GM12878 (cell line): ENCODE measurements around the gene HOXC9. TPM values are rescaled to one million over a fixed set of nuclear protein-coding genes. Genes with fewer than 3 reads are reported as not detected.
A peak's percentile ranks its signal among the peaks of the same experiment; 100 is the strongest.

ENCODE experiments used
- ATAC-seq: fragments of 200-7000 bp; cut with Tn5 transposase; 3 replicates; pipeline ENCODE4 v1.9.1; 2020; ENCODE audit warnings: mild to moderate bottlenecking, moderate library complexity
- BruUV-seq: library from RNA; stranded (reverse); fragments of 400-500 nt; replicated peaks from 2 replicates; lab custom pipeline; 2021; lab: Mats Ljungman, UMichigan
- CTCF ChIA-PET: fragments of 300-600 bp; sonication (Branson Sonifier 250); formaldehyde crosslinking; extraction: SDS; loops from one replicate; lab custom pipeline; 2021; ENCODE audit warnings: inconsistent platforms; lab: Yijun Ruan, JAX
- POLR2A ChIA-PET: fragments of 350-600 bp; formaldehyde crosslinking; extraction: SDS; loops from one replicate; lab custom pipeline; 2021; ENCODE audit warnings: inconsistent platforms; lab: Charles Lee
- RAD21 ChIA-PET: fragments of 300-600 bp; sonication (Branson Sonifier 250); formaldehyde crosslinking; loops from one replicate; lab custom pipeline; 2023; ENCODE audit warnings: antibody characterized with exemption; ENCODE audit not compliant: unreplicated experiment; lab: Charles Lee
- SMC1A ChIA-PET: fragments of 300-600 bp; sonication (Branson Sonifier 250); formaldehyde crosslinking; loops from one replicate; lab custom pipeline; 2023; ENCODE audit not compliant: unreplicated experiment, uncharacterized antibody; lab: Charles Lee
- DNase-seq: peaks from one replicate; pipeline ENCODE4 v3.0.0-alpha.2; 2011; ENCODE audit warnings: low read depth, low spot score
- FAIRE-seq: peaks from 3 replicates; lab custom pipeline; 2011; peaks lifted over from hg19 to GRCh38; lab: Jason Lieb, UNC
- H2AFZ ChIP-seq: 2 replicates; pipeline ENCODE4 v1.6.0; 2011; ENCODE audit warnings: low read depth, low read length, control low read depth; ENCODE audit not compliant: control insufficient read depth
- H3K27ac ChIP-seq: 2 replicates; pipeline ENCODE4 v1.5.1; 2011; ENCODE audit warnings: control low read depth; ENCODE audit not compliant: control insufficient read depth, insufficient read depth
- H3K27me3 ChIP-seq, 2 experiments: replicated peaks in 1 of 2; 2 replicates each; pipeline versions ENCODE4 v1.6.0 to v1.6.1; 2011; ENCODE audit warnings: low read length in 1 of 2; ENCODE audit not compliant: control insufficient read depth in 2 of 2, insufficient read depth in 2 of 2
- H3K36me3 ChIP-seq, 2 experiments: 2 replicates each; pipeline ENCODE4 v1.5.1; 2011; ENCODE audit warnings: low read length in 1 of 2; ENCODE audit not compliant: control insufficient read depth in 2 of 2, insufficient read depth in 2 of 2
- H3K4me1 ChIP-seq: 2 replicates; pipeline ENCODE4 v1.6.1; 2011; ENCODE audit warnings: mild to moderate bottlenecking, low read length, moderate library complexity, mixed read lengths; ENCODE audit not compliant: control insufficient read depth, insufficient read depth
- H3K4me2 ChIP-seq: 2 replicates; pipeline ENCODE4 v1.6.0; 2011; ENCODE audit warnings: control low read depth; ENCODE audit not compliant: control insufficient read depth, insufficient read depth
- H3K4me3 ChIP-seq: fragments of 200-600 bp; sonication (generic); 2 replicates; pipeline ENCODE4 v1.5.1; 2016
- H3K79me2 ChIP-seq: 2 replicates; pipeline ENCODE4 v1.6.0; 2011; ENCODE audit warnings: low read length; ENCODE audit not compliant: control insufficient read depth, insufficient read depth
- H3K9ac ChIP-seq: 2 replicates; pipeline ENCODE4 v1.8.0; 2011; ENCODE audit warnings: low read length, control low read depth, mixed read lengths; ENCODE audit not compliant: control insufficient read depth, insufficient read depth
- H3K9me3 ChIP-seq: replicated peaks from 3 replicates; pipeline ENCODE4 v1.5.1; 2011; ENCODE audit warnings: mild to moderate bottlenecking, low read length; ENCODE audit not compliant: control insufficient read depth, insufficient read depth
- H4K20me1 ChIP-seq: 2 replicates; pipeline ENCODE4 v1.6.0; 2011; ENCODE audit not compliant: control insufficient read depth, insufficient read depth
- CBX3 ChIP-seq: fragments of 200-600 bp; sonication (generic); IDR thresholded peaks from 2 replicates; pipeline ENCODE4 v1.6.1; 2016; ENCODE audit warnings: low read depth, borderline replicate concordance
- CHD4 ChIP-seq: fragments of 200-600 bp; sonication (generic); IDR thresholded peaks from 2 replicates; pipeline ENCODE4 v1.6.1; 2016; ENCODE audit warnings: mild to moderate bottlenecking
- CREB1 ChIP-seq: IDR thresholded peaks from 2 replicates; pipeline ENCODE4 v1.6.1; 2012; ENCODE audit warnings: low read depth, mild to moderate bottlenecking, inconsistent platforms
- EP300 ChIP-seq, 2 experiments: fragments of 150-350 bp in 1 of 2; IDR thresholded peaks; 2 replicates each; pipeline ENCODE4 v1.6.1; 2011 to 2012; ENCODE audit warnings: low read depth in 2 of 2, low read length in 2 of 2, borderline replicate concordance in 1 of 2, improper control_type of control experiment in 1 of 2, inconsistent platforms in 1 of 2; ENCODE audit not compliant: control insufficient read depth in 1 of 2
- MXI1 ChIP-seq: fragments of 150-350 bp; IDR thresholded peaks from 2 replicates; pipeline ENCODE4 v1.6.1; 2011; ENCODE audit warnings: low read depth, mild to moderate bottlenecking, inconsistent platforms, low read length, improper control_type of control experiment
- NR2C1 ChIP-seq: fragments of 450-650 bp; IDR thresholded peaks from 2 replicates; pipeline ENCODE4 v1.6.1; 2017; ENCODE audit warnings: antibody characterized with exemption, mild to moderate bottlenecking, moderate library complexity
- RAD51 ChIP-seq: fragments of 450-650 bp; IDR thresholded peaks from 2 replicates; pipeline ENCODE4 v1.6.1; 2016; ENCODE audit warnings: moderate library complexity, mild to moderate bottlenecking, inconsistent platforms
- SMARCA5 ChIP-seq: fragments of 450-650 bp; IDR thresholded peaks from 2 replicates; pipeline ENCODE4 v1.6.1; 2017; ENCODE audit warnings: mild to moderate bottlenecking
- SMC3 ChIP-seq: IDR thresholded peaks from 2 replicates; pipeline ENCODE4 v1.6.1; 2011; ENCODE audit warnings: low read length, improper control_type of control experiment, borderline replicate concordance
- STAT3 ChIP-seq: IDR thresholded peaks from 2 replicates; pipeline ENCODE4 v1.6.1; 2011; ENCODE audit warnings: low read depth, low read length, improper control_type of control experiment
- TBL1XR1 ChIP-seq: IDR thresholded peaks from 2 replicates; pipeline ENCODE4 v1.6.1; 2012; ENCODE audit warnings: low read depth, low read length, improper control_type of control experiment
- WGBS: methylation state at CpG from one replicate; pipeline ENCODE4 v1.1.6; 2016; ENCODE audit warnings: low lambda C conversion rate; ENCODE audit not compliant: insufficient replicate concordance, insufficient coverage; ENCODE audit errors: missing lambda C conversion rate; 5-methylcytosine and 5-hydroxymethylcytosine counted together
- in situ Hi-C: fragments of 300-500 bp; cut with MboI; formaldehyde crosslinking; loops from 9 replicates; pipeline ENCODE4 v1.14.3; 2018; ENCODE audit warnings: mixed read lengths
- intact Hi-C: fragments of 100-400 bp; cut with micrococcal nuclease; formaldehyde crosslinking; loops from one replicate; pipeline ENCODE4 v1.14.2; 2022; ENCODE audit not compliant: unreplicated experiment
- polyA plus RNA-seq, 11 experiments: library from polyadenylated mRNA; depleted of rRNA in 4 of 11; unstranded in 6 of 11; stranded (reverse) in 5 of 11; fragments of >200 nt; fragmentation: Nextera tagmentation in 4 of 11; fragmentation: Illumina TruSeq in 1 of 11; extraction: Ambion mirVana in 4 of 11; extraction: Trizol in 1 of 11; gene quantifications; 1 replicate in 1 of 11; 2 replicates in 10 of 11; pipeline versions ENCODE4 v1.2.1 to v1.2.3, GENCODE V29; 2011 to 2016; ENCODE audit warnings: inconsistent platforms in 2 of 11, missing spikeins in 2 of 11, low read depth in 1 of 11
- total RNA-seq, 4 experiments: library from RNA; depleted of rRNA in 3 of 4; stranded (reverse); fragments of >200 nt in 3 of 4; fragmentation: Illumina TruSeq in 1 of 4; extraction: Trizol in 1 of 4; gene quantifications; 2 replicates each; pipeline versions ENCODE4 v1.2.1 to v1.2.3, GENCODE V29; 2013 to 2021
- TF ChIP-seq, protein P1 (sequence below): IDR thresholded peaks from 2 replicates; pipeline ENCODE4 v1.6.1; 2011; ENCODE audit warnings: low read depth, mild to moderate bottlenecking, low read length, moderate library complexity, borderline replicate concordance; ENCODE audit errors: extremely low read depth
- TF ChIP-seq, protein P2 (sequence below): fragments of 450-650 bp; IDR thresholded peaks from 2 replicates; pipeline ENCODE4 v1.6.1; 2014; ENCODE audit warnings: mild to moderate bottlenecking
- TF ChIP-seq, protein P3 (sequence below): fragments of 150-350 bp; IDR thresholded peaks from 2 replicates; pipeline ENCODE4 v1.6.1; 2014; ENCODE audit warnings: mild to moderate bottlenecking, low read depth, low read length
- TF ChIP-seq, protein P4 (sequence below): fragments of 450-650 bp; IDR thresholded peaks from 2 replicates; pipeline ENCODE4 v1.6.1; 2017; ENCODE audit warnings: borderline replicate concordance
- TF ChIP-seq, protein P5 (sequence below): fragments of 450-650 bp; IDR thresholded peaks from 2 replicates; pipeline ENCODE4 v1.6.1; 2017; ENCODE audit warnings: low read depth, mild to moderate bottlenecking, moderate library complexity

HOXC9 gene
- total and polyA plus RNA-seq, 10 of the 15 experiments (the other 5 are each of a cell fraction or from before 2014, with no cell fraction given) = not detected

DNA sequence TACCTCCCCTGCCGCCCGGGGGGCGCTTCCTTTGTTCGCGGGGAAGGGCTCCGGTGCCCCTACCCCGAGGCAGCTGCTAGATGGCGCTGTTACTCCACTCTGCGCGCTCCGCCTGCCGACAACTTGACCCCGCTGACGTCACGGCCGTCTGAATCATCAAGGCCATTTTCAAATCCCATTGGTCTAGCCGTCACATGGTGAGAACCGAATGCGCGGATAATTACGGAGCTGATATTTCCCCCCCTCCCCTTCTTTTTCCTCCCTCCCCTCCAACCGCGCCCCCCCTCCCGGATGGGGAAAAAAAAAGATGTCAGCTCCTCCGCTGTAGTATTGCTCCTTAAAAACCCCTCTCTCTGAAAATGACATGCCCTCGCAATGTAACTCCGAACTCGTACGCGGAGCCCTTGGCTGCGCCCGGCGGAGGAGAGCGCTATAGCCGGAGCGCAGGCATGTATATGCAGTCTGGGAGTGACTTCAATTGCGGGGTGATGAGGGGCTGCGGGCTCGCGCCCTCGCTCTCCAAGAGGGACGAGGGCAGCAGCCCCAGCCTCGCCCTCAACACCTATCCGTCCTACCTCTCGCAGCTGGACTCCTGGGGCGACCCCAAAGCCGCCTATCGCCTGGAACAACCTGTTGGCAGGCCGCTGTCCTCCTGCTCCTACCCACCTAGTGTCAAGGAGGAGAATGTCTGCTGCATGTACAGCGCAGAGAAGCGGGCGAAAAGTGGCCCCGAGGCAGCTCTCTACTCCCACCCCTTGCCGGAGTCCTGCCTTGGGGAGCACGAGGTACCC lies 14.9 kb upstream of the HOXC9 start, which contains the start of gene HOXC10:
Gene HOXC10, plus strand, starts transcription at position 246 of the 791 bp plus-strand sequence. Its CDS starts 114 bp downstream, at position 360.
- FAIRE-seq (peak; percentile 72), ATAC-seq (peak; percentile 80), DNase-seq (peak; percentile 38)
- Histone ChIP-seq H4K20me1 (peaks cover 3% of the 10 kb centered on the region; the same call in 1 of the 2 replicates), H3K4me3 (peak within 1 kb of the TSS; percentile 44; the same call in 1 of the 2 replicates), H3K9me3 (no peaks in the 10 kb centered on the region), H3K79me2 (no peaks in the 10 kb centered on the region), H3K27me3 (peaks cover 30 to 50% of the 10 kb centered on the region in 2 experiments), H3K36me3 (no peaks in the 10 kb centered on the region), H2AFZ (no peak within 1 kb of the TSS; the same call in 1 of the 2 replicates), H3K27ac (no peak within 1 kb of the TSS), H3K9ac (no peak within 1 kb of the TSS), H3K4me2 (peak within 1 kb of the TSS; percentile 57), H3K4me1 (peaks cover 24% of the 10 kb centered on the region)
- WGBS = 38% methylated on average over 44 of the region's 55 CpGs
- SMC1A ChIA-PET = interaction anchor here (0.7 to 4.5 kb wide), 7 partner anchors 11 to 231 kb away, joined by 3 to 29 read pairs (median 3); partner anchors contain the start of gene HOXC5
- RAD21 ChIA-PET = interaction anchor here (0.5 to 3.3 kb wide), 15 partner anchors 10 to 235 kb away, joined by 3 to 14 read pairs (median 3); partner anchors contain the start of genes HOXC5, HOXC8 and HOXC9
- CTCF ChIA-PET = interaction anchor here (0.5 to 5.5 kb wide), 34 partner anchors 9 to 361 kb away, joined by 3 to 54 read pairs (median 4); partner anchors contain the start of genes CALCOCO1, HOXC5, HOXC6 and HOXC8
- in situ Hi-C loops = no loop called here
- no TSS peak for BruUV-seq
- intact Hi-C loops = loop anchor here (2.0 to 10.0 kb wide), 4 partner anchors 190 to 280 kb away; no protein-coding TSS in a partner anchor
- POLR2A ChIA-PET = interaction anchor here (0.6 to 1.2 kb wide), 3 partner anchors 10 to 589 kb away, joined by 3 to 4 read pairs (median 3); no protein-coding TSS in a partner anchor
- TF ChIP-seq, protein P1, sequence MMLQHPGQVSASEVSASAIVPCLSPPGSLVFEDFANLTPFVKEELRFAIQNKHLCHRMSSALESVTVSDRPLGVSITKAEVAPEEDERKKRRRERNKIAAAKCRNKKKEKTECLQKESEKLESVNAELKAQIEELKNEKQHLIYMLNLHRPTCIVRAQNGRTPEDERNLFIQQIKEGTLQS = no peak
- TF ChIP-seq RAD51 = peak; percentile 63; the same call in 1 of the 2 replicates
- no peak for TF ChIP-seq CBX3
- TF ChIP-seq NR2C1 = peak; percentile 82
- TF ChIP-seq, protein P2, sequence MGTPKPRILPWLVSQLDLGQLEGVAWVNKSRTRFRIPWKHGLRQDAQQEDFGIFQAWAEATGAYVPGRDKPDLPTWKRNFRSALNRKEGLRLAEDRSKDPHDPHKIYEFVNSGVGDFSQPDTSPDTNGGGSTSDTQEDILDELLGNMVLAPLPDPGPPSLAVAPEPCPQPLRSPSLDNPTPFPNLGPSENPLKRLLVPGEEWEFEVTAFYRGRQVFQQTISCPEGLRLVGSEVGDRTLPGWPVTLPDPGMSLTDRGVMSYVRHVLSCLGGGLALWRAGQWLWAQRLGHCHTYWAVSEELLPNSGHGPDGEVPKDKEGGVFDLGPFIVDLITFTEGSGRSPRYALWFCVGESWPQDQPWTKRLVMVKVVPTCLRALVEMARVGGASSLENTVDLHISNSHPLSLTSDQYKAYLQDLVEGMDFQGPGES = no peak
- peak; percentile 55 for TF ChIP-seq SMC3
- no peak for TF ChIP-seq STAT3
- no peak for TF ChIP-seq SMARCA5
- TF ChIP-seq CHD4 = no peak
- TF ChIP-seq TBL1XR1 = no peak
- peak; percentile 91 for TF ChIP-seq CREB1
- TF ChIP-seq, protein P3, sequence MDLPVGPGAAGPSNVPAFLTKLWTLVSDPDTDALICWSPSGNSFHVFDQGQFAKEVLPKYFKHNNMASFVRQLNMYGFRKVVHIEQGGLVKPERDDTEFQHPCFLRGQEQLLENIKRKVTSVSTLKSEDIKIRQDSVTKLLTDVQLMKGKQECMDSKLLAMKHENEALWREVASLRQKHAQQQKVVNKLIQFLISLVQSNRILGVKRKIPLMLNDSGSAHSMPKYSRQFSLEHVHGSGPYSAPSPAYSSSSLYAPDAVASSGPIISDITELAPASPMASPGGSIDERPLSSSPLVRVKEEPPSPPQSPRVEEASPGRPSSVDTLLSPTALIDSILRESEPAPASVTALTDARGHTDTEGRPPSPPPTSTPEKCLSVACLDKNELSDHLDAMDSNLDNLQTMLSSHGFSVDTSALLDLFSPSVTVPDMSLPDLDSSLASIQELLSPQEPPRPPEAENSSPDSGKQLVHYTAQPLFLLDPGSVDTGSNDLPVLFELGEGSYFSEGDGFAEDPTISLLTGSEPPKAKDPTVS = no peak
- TF ChIP-seq MXI1 = no peak
- TF ChIP-seq, protein P4, sequence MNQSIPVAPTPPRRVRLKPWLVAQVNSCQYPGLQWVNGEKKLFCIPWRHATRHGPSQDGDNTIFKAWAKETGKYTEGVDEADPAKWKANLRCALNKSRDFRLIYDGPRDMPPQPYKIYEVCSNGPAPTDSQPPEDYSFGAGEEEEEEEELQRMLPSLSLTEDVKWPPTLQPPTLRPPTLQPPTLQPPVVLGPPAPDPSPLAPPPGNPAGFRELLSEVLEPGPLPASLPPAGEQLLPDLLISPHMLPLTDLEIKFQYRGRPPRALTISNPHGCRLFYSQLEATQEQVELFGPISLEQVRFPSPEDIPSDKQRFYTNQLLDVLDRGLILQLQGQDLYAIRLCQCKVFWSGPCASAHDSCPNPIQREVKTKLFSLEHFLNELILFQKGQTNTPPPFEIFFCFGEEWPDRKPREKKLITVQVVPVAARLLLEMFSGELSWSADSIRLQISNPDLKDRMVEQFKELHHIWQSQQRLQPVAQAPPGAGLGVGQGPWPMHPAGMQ = no peak
- TF ChIP-seq, protein P5, sequence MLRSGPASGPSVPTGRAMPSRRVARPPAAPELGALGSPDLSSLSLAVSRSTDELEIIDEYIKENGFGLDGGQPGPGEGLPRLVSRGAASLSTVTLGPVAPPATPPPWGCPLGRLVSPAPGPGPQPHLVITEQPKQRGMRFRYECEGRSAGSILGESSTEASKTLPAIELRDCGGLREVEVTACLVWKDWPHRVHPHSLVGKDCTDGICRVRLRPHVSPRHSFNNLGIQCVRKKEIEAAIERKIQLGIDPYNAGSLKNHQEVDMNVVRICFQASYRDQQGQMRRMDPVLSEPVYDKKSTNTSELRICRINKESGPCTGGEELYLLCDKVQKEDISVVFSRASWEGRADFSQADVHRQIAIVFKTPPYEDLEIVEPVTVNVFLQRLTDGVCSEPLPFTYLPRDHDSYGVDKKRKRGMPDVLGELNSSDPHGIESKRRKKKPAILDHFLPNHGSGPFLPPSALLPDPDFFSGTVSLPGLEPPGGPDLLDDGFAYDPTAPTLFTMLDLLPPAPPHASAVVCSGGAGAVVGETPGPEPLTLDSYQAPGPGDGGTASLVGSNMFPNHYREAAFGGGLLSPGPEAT = no peak
- no peak for TF ChIP-seq EP300 (IDR thresholded peaks at IDR 0.05; ENCODE audit: borderline replicate concordance in 1 of 2, control insufficient read depth in 1 of 2, low read depth in 2 of 2, low read length in 2 of 2)
